ENCODE measurements around the gene LDLRAD4.

- TF ChIP-seq CTCF (IDR thresholded peaks at IDR 0.05; ENCODE audit: insufficient read depth, low read length), result no peak
- TF ChIP-seq POLR2AphosphoS5 (IDR thresholded peaks at IDR 0.05; ENCODE audit: low read depth), result no peak
- no peak for TF ChIP-seq REST (IDR thresholded peaks at IDR 0.05; ENCODE audit: insufficient replicate concordance, low read depth)
- TF ChIP-seq GABPA (IDR thresholded peaks at IDR 0.05; ENCODE audit: low read depth), result no peak
- TF ChIP-seq SPI1 (IDR thresholded peaks at IDR 0.05; ENCODE audit: borderline replicate concordance, low read depth), result no peak
These were observed 256.5 kb downstream of the LDLRAD4 start for GRCh38 chr18:13474907-13475545.

All from HL-60 (cell line).